HG03045 (cell line): ENCODE results near the gene NPM3.

ENCODE experiments used
- ATAC-seq: cut with Tn5 transposase; IDR thresholded peaks from one replicate; pipeline ENCODE4 v1.9.1; 2021; ENCODE audit warnings: mild to moderate bottlenecking, moderate library complexity; ENCODE audit not compliant: unreplicated experiment

Gene NPM3

GRCh38 chr10:101782811-101783735, at the start of gene NPM3:
Gene NPM3, minus strand, starts transcription at chr10:101783446. Its CDS starts 56 bp downstream, at chr10:101783390.
- peak; percentile 48 for ATAC-seq

- no peak for ATAC-seq
Measured at GRCh38 chr10:101832325-101832771, 49.1 kb upstream of the NPM3 start.

- no peak for ATAC-seq
Measured at GRCh38 chr10:101831169-101831811, 48.0 kb upstream of the NPM3 start.

- ATAC-seq: peak; percentile 52
Measured at GRCh38 chr10:101830322-101831168, 47.3 kb upstream of the NPM3 start.

- peak; percentile 16 for ATAC-seq
Measured at GRCh38 chr10:101829561-101830315, 46.5 kb upstream of the NPM3 start.

- no peak for ATAC-seq
Measured at GRCh38 chr10:101828766-101829551, 45.7 kb upstream of the NPM3 start.

GRCh38 chr10:101827919-101828600, 44.8 kb upstream of the NPM3 start:
- ATAC-seq: no peak

GRCh38 chr10:101826852-101827434, 43.7 kb upstream of the NPM3 start:
- no peak for ATAC-seq

GRCh38 chr10:101824736-101825135, 41.5 kb upstream of the NPM3 start:
- no peak for ATAC-seq

GRCh38 chr10:101818872-101819633, 35.8 kb upstream of the NPM3 start:
- ATAC-seq: peak; percentile 8

GRCh38 chr10:101818119-101818871, 35.0 kb upstream of the NPM3 start, which contains the start of gene OGA:
Gene OGA, minus strand, starts transcription at chr10:101818444. Its CDS starts 422 bp downstream, at chr10:101818022.
- peak; percentile 87 for ATAC-seq

GRCh38 chr10:101817337-101818118, 34.3 kb upstream of the NPM3 start:
- peak; percentile 1 for ATAC-seq

GRCh38 chr10:101816913-101817336, 33.7 kb upstream of the NPM3 start:
- no peak for ATAC-seq

- no peak for ATAC-seq
Measured at GRCh38 chr10:101816376-101816775, 33.1 kb upstream of the NPM3 start.

GRCh38 chr10:101814466-101815071, 31.3 kb upstream of the NPM3 start:
- no peak for ATAC-seq

GRCh38 chr10:101812606-101813005, 29.4 kb upstream of the NPM3 start:
- ATAC-seq: no peak
